ENCODE results near the gene NPRL2. TPM values are rescaled to one million over a fixed set of nuclear protein-coding genes. Genes with fewer than 3 reads are reported as not detected.
A peak's percentile ranks its signal among the peaks of the same experiment; 100 is the strongest.

Gene NPRL2
- total and polyA plus RNA-seq, 8 donors, result 16.1 to 33.3 (median 27.1) TPM

- intact Hi-C loops (cut with DNase I), result no loop called here
- H3K9me3 ChIP-seq, result no peaks in the 10 kb centered on the region
- TF ChIP-seq CTCF (IDR thresholded peaks at IDR 0.05), result no peak
- peak overlapping the region; percentile 92 to 95 for H3K27ac ChIP-seq
- H3K4me1 ChIP-seq, result peaks cover 36 to 58% of the 10 kb centered on the region in 2 donors
- DNase-seq (no peak), ATAC-seq (no peak)
- H3K27me3 ChIP-seq, result no peaks in the 10 kb centered on the region
- H3K4me3 ChIP-seq, result peak overlapping the region; percentile 12 to 68
- peaks cover 0 to 5% of the 10 kb centered on the region in 2 donors for H3K36me3 ChIP-seq
Observed at GRCh38 chr3:50299638-50299928, 51.0 kb downstream of the NPRL2 start.

GRCh38 chr3:50298836-50299637 lies 51.5 kb downstream of the NPRL2 start, which contains the start of the genes HYAL3 and NAA80:
Gene HYAL3, minus strand, starts transcription at chr3:50299405. Its CDS starts 3,803 bp downstream, at chr3:50295602.
Gene NAA80, minus strand, starts transcription at chr3:50299405. Its CDS starts 1,942 bp downstream, at chr3:50297463.
- ATAC-seq, result peak; percentile 88
- peak in 1 of 2 donors; percentile 62 for TF ChIP-seq CTCF (IDR thresholded peaks at IDR 0.05)

GRCh38 chr3:50297896-50298725 lies 52.5 kb downstream of the NPRL2 start:
- intact Hi-C loops (cut with DNase I), result no loop called here
- Histone ChIP-seq H3K4me1 (peaks cover 33 to 52% of the 10 kb centered on the region in 2 donors), H3K27ac (peak overlapping the region; percentile 91 to 92), H3K36me3 (peaks cover 0 to 5% of the 10 kb centered on the region in 2 donors), H3K4me3 (peak overlapping the region; percentile 63 to 68), H3K9me3 (no peaks in the 10 kb centered on the region), H3K27me3 (no peaks in the 10 kb centered on the region)
- DNase-seq, result no peak
- no peak for ATAC-seq
- TF ChIP-seq CTCF (IDR thresholded peaks at IDR 0.05), result no peak

More at GRCh38 chr3:50298836-50299637, 51.5 kb downstream of the NPRL2 start, which contains the start of the genes HYAL3 and NAA80:
- peak; percentile 99 to 100 (median 100) for DNase-seq
- peak within 1 kb of the TSS; percentile 63 to 68 for H3K4me3 ChIP-seq
- H3K27ac ChIP-seq, result peak within 1 kb of the TSS; percentile 92 to 95
- H3K9me3 ChIP-seq, result no peaks in the 10 kb centered on the region
- H3K27me3 ChIP-seq, result no peaks in the 10 kb centered on the region
- intact Hi-C loops (cut with DNase I), result no loop called here
- peaks cover 0 to 5% of the 10 kb centered on the region in 2 donors for H3K36me3 ChIP-seq
- H3K4me1 ChIP-seq, result peaks cover 36 to 58% of the 10 kb centered on the region in 2 donors

- Histone ChIP-seq H3K36me3 (peaks cover 0 to 5% of the 10 kb centered on the region in 2 donors), H3K27me3 (no peaks in the 10 kb centered on the region), H3K9me3 (no peaks in the 10 kb centered on the region), H3K4me3 (no peak overlapping the region), H3K4me1 (peaks cover 39 to 54% of the 10 kb centered on the region in 2 donors), H3K27ac (peak overlapping the region in 1 of 2 donors; percentile 92)
- DNase-seq, result no peak
- intact Hi-C loops (cut with DNase I), result no loop called here
- no peak for TF ChIP-seq CTCF (IDR thresholded peaks at IDR 0.05)
- no peak for ATAC-seq
Observed at GRCh38 chr3:50297384-50297775, 53.2 kb downstream of the NPRL2 start.

Other genes starting within 250 kb of the NPRL2 start
- 10 to 100 TPM; 26.0 to 56.2 TPM for gene SEMA3F, start 195.5 kb downstream of the NPRL2 start, total RNA-seq
- 10 to 100 TPM; 43.4 to 52.0 (median 46.7) TPM for gene SEMA3F, start 195.5 kb downstream of the NPRL2 start, polyA plus RNA-seq (ENCODE audit: insufficient read length in 6 of 6)
- not detected for gene GNAT1, start 159.2 kb downstream of the NPRL2 start, total RNA-seq
- not detected for gene GNAT1, start 159.2 kb downstream of the NPRL2 start, polyA plus RNA-seq (ENCODE audit: insufficient read length in 6 of 6)
- gene SLC38A3, start 145.5 kb downstream of the NPRL2 start, total RNA-seq, result under 1 TPM in 1 of 2 donors, not detected in 1; 0.23 TPM
- 10 to 100 TPM in 1 of 6 donors, 1 to 10 TPM in 5; 5.6 to 10.9 (median 8.0) TPM for gene SLC38A3, start 145.5 kb downstream of the NPRL2 start, polyA plus RNA-seq (ENCODE audit: insufficient read length in 6 of 6)
- gene GNAI2, start 114.6 kb downstream of the NPRL2 start, total RNA-seq, result 100 to 1,000 TPM; 266 to 381 TPM
- 100 to 1,000 TPM; 259 to 306 (median 269) TPM for gene GNAI2, start 114.6 kb downstream of the NPRL2 start, polyA plus RNA-seq (ENCODE audit: insufficient read length in 6 of 6)
- 10 to 100 TPM; 56.8 to 92.7 TPM for gene SEMA3B, start 81.6 kb downstream of the NPRL2 start, total RNA-seq
- gene SEMA3B, start 81.6 kb downstream of the NPRL2 start, polyA plus RNA-seq (ENCODE audit: insufficient read length in 6 of 6), result 10 to 100 TPM; 20.6 to 30.2 (median 25.6) TPM
- under 1 TPM in 1 of 2 donors, not detected in 1; 0.24 TPM for gene LSMEM2, start 71.7 kb downstream of the NPRL2 start, total RNA-seq
- gene LSMEM2, start 71.7 kb downstream of the NPRL2 start, polyA plus RNA-seq (ENCODE audit: insufficient read length in 6 of 6), result under 1 TPM; 0.15 to 0.61 (median 0.42) TPM
- 100 to 1,000 TPM in 1 of 2 donors, 10 to 100 TPM in 1; 55.0 to 104 TPM for gene IFRD2, start 58.3 kb downstream of the NPRL2 start, total RNA-seq
- 10 to 100 TPM; 29.6 to 48.5 (median 37.5) TPM for gene IFRD2, start 58.3 kb downstream of the NPRL2 start, polyA plus RNA-seq (ENCODE audit: insufficient read length in 6 of 6)
- gene HYAL3, start 51.4 kb downstream of the NPRL2 start, total RNA-seq, result 1 to 10 TPM; 4.5 to 4.6 TPM
- gene HYAL3, start 51.4 kb downstream of the NPRL2 start, polyA plus RNA-seq (ENCODE audit: insufficient read length in 6 of 6), result 1 to 10 TPM; 2.3 to 5.2 (median 3.8) TPM
- 10 to 100 TPM in 1 of 2 donors, 1 to 10 TPM in 1; 9.5 to 10.9 TPM for gene NAA80, start 51.4 kb downstream of the NPRL2 start, total RNA-seq
- 10 to 100 TPM in 1 of 6 donors, 1 to 10 TPM in 5; 5.6 to 12.7 (median 8.4) TPM for gene NAA80, start 51.4 kb downstream of the NPRL2 start, polyA plus RNA-seq (ENCODE audit: insufficient read length in 6 of 6)
- 10 to 100 TPM; 37.5 to 41.3 TPM for gene HYAL1, start 47.2 kb downstream of the NPRL2 start, total RNA-seq
- gene HYAL1, start 47.2 kb downstream of the NPRL2 start, polyA plus RNA-seq (ENCODE audit: insufficient read length in 6 of 6), result 1 to 10 TPM; 2.1 to 3.4 (median 2.6) TPM
- 100 to 1,000 TPM; 119 to 171 TPM for gene HYAL2, start 28.0 kb downstream of the NPRL2 start, total RNA-seq
- 100 to 1,000 TPM in 1 of 6 donors, 10 to 100 TPM in 5; 67.2 to 113 (median 80.9) TPM for gene HYAL2, start 28.0 kb downstream of the NPRL2 start, polyA plus RNA-seq (ENCODE audit: insufficient read length in 6 of 6)
- 10 to 100 TPM; 27.8 to 29.6 TPM for gene TUSC2, start 22.6 kb downstream of the NPRL2 start, total RNA-seq
- 10 to 100 TPM; 15.2 to 21.1 (median 18.1) TPM for gene TUSC2, start 22.6 kb downstream of the NPRL2 start, polyA plus RNA-seq (ENCODE audit: insufficient read length in 6 of 6)
- gene RASSF1, start 9.9 kb downstream of the NPRL2 start, total RNA-seq, result 10 to 100 TPM; 29.8 to 40.7 TPM
- gene RASSF1, start 9.9 kb downstream of the NPRL2 start, polyA plus RNA-seq (ENCODE audit: insufficient read length in 6 of 6), result 10 to 100 TPM; 24.9 to 33.7 (median 27.6) TPM
- 10 to 100 TPM in 1 of 2 donors, 1 to 10 TPM in 1; 1.6 to 16.3 TPM for gene ZMYND10, start 5.0 kb downstream of the NPRL2 start, total RNA-seq
- 10 to 100 TPM in 4 of 6 donors, 1 to 10 TPM in 2; 6.2 to 25.5 (median 18.8) TPM for gene ZMYND10, start 5.0 kb downstream of the NPRL2 start, polyA plus RNA-seq (ENCODE audit: insufficient read length in 6 of 6)
- 10 to 100 TPM; 21.3 to 28.3 TPM for gene CYB561D2, start 87 bp upstream of the NPRL2 start, total RNA-seq
- 10 to 100 TPM in 3 of 6 donors, 1 to 10 TPM in 3; 8.5 to 12.1 (median 10.1) TPM for gene CYB561D2, start 87 bp upstream of the NPRL2 start, polyA plus RNA-seq (ENCODE audit: insufficient read length in 6 of 6)
- 10 to 100 TPM; 37.0 to 39.1 TPM for gene TMEM115, start 8.7 kb upstream of the NPRL2 start, total RNA-seq
- 10 to 100 TPM; 23.3 to 31.4 (median 26.9) TPM for gene TMEM115, start 8.7 kb upstream of the NPRL2 start, polyA plus RNA-seq (ENCODE audit: insufficient read length in 6 of 6)
- 10 to 100 TPM; 51.4 to 86.6 TPM for gene CACNA2D2, start 152.9 kb upstream of the NPRL2 start, total RNA-seq
- gene CACNA2D2, start 152.9 kb upstream of the NPRL2 start, polyA plus RNA-seq (ENCODE audit: insufficient read length in 6 of 6), result 10 to 100 TPM; 15.4 to 37.5 (median 27.2) TPM
- gene C3orf18, start 217.0 kb upstream of the NPRL2 start, total RNA-seq, result 1 to 10 TPM; 6.2 to 6.6 TPM
- gene C3orf18, start 217.0 kb upstream of the NPRL2 start, polyA plus RNA-seq (ENCODE audit: insufficient read length in 6 of 6), result 10 to 100 TPM; 19.1 to 24.5 (median 21.8) TPM
- 10 to 100 TPM; 24.0 to 27.6 TPM for gene HEMK1, start 218.7 kb upstream of the NPRL2 start, total RNA-seq
- 10 to 100 TPM; 23.5 to 26.3 (median 25.0) TPM for gene HEMK1, start 218.7 kb upstream of the NPRL2 start, polyA plus RNA-seq (ENCODE audit: insufficient read length in 6 of 6)

Measured in left lung (tissue), 10 donors.